GM19455 (cell line): Measurements from ENCODE around the gene PEX7.
"Not testable (repeated sequence)": the region's sequence is repeated elsewhere in the genome, so short reads cannot be mapped to it uniquely, and the experiment has no call there.

Source experiments
- ATAC-seq: cut with Tn5 transposase; IDR thresholded peaks from one replicate; pipeline ENCODE4 v1.9.1; 2021; ENCODE audit not compliant: unreplicated experiment

Gene PEX7

DNA sequence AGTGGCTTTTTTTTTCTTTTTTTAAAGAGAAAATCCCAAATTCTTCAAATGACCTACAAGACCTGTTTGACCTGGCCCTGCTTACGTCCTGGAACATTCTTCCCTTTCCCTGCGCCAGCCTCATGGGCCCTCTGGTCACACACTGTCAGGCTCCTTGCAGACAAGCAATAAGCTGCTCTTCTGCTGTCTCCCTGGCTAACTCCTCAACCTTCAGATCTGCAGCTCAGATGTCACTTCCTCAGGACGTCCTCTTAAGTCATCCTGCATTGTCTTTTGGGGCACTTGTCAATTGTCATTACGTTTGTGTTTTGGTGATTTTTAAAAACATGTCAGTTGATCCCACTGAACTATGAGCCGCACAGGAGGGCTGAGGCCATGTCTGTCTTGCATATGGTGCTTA, 70.8 kb downstream of the PEX7 start:
- ATAC-seq: no peak

GRCh38 chr6:136895901-136896300, 73.5 kb downstream of the PEX7 start:
- no peak for ATAC-seq

- ATAC-seq: no peak
Measured at GRCh38 chr6:136897071-136897470, 74.7 kb downstream of the PEX7 start.

DNA sequence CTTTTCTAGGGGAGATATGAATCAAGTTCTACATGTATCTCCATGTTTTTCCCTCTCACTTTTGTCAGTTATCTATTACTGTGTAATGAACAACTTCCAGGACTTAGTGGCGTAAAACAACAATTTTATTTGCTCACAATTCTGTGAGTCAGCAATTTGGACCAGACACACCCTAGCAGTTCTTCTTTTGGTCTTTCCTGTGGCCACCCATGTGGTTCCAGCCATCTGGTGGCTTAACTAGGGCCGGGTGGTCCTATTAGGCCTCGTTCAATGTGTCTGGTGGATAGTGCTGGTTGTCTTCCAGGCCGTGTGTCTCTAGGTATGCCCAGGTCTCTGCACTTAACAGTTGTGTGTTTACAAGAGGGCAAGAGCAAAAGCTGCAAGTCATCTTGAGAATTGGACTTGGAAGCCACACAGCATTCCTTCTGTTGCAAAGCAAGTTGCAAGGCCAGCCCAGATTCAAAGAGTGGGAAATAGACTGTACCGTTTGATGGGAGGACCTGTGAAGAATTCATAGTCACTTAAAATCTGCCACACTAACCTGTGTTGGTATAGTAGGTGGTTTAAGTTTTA, 78.9 kb downstream of the PEX7 start:
- no peak for ATAC-seq

DNA sequence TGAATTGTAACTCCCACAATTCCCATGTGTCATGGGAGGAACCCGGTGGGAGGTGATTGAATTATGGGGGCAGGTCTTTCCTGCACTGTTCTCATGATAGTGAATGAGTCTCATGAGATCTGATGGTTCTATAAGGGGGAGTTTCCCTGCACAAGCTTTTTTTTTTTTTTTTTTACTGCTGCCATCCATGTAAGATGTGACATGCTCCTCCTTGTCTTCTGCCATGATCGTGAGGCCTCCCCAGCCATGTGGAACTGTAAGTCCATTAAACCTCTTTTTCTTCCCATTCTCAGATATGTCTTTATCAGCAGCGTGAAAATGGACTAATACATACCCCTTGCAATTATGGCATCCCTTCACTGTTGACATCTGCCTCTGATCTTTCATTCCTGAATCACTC, 82.1 kb downstream of the PEX7 start:
- not testable (repeated sequence) for ATAC-seq

GRCh38 chr6:136914947-136915346, 92.6 kb downstream of the PEX7 start:
- no peak for ATAC-seq

- no peak for ATAC-seq
Measured at GRCh38 chr6:136918706-136919105, 96.3 kb downstream of the PEX7 start.

- no peak for ATAC-seq
Measured at GRCh38 chr6:136920216-136920615, 97.8 kb downstream of the PEX7 start.

- ATAC-seq: no peak
Measured at GRCh38 chr6:136920671-136921380, 98.4 kb downstream of the PEX7 start.

DNA sequence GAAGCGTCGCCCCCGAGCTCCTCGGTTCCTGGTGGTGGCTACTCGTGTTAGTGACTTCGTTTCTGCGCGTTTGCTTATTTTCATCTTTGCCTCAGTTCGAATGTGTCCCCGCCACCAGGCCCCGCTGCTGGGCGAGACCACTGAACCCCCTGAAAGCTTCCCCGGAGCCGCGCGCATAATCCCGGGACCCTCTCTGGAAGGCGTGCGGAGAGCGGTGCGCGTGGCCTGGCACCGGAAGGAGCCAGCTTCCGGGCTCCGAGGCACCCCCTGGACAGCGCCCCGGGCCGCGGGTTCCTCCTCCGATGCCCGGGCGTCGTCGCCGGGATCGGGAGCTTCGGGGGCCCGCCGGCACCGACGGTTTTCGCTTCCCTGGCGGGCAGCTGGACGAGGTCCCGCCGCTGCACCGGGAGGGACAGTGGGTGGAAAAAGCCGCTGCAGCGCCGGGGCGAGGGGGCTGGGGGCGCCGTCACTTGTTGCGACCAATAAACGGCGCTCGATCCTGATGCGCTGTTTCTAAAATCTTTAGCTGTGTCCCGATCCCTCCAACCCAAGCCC, 99.1 kb downstream of the PEX7 start:
- no peak for ATAC-seq

- ATAC-seq: no peak
Measured at GRCh38 chr6:136921936-136922684, 99.7 kb downstream of the PEX7 start, which contains the start of gene SLC35D3. SLC35D3 (plus strand) TSS chr6:136922301; CDS start chr6:136922429, 128 bp downstream.

DNA sequence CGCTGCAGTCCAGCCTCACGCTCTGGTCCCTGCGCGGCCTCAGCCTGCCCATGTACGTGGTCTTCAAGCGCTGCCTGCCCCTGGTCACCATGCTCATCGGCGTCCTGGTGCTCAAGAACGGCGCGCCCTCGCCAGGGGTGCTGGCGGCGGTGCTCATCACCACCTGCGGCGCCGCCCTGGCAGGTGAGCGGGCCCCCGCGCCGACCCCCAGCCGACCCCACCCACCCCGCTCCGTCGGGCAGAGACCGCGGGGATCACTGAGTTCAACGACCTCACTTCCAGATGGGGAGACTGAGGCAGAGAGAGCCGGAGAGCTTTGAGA, 100.3 kb downstream of the PEX7 start:
- ATAC-seq: no peak

DNA sequence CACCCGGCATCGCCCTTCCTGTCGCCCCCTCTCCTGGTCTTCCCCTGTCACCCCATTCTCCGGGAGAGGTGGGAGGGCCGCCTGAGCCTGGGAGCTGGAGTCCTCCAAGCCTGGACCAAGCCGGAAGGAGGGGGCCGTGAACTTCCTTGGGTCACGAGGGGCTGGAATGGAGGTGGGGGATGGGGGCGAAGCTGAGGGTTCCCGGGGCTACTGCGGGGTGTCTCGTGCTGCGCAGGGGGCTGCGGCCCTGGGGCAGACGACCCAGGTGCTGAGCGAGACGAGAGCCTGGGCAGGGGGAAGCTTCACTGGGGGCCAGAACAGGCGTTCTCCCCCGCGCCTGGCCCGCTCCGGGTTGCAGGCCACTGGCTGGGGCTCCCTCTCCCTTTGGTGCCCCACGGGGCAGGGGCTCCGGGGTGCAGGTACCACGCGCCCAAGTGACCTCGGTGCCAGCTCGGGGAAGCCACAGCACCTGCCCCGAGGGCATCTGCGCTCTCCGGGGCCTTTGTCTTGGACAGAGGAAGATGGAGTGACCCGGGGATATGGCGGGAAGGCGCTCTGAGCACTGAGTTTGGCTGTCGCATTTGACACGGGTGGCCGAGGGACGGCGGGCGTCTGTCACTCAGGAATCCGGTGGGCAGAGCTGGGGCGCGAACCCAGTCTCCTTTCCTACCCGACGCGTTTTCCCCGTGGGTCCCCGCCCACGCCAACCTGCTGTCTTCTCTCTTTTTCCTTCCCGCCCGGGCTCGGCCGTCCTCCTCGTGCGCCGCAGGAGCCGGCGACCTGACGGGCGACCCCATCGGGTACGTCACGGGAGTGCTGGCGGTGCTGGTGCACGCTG, 100.9 kb downstream of the PEX7 start:
- no peak for ATAC-seq

DNA sequence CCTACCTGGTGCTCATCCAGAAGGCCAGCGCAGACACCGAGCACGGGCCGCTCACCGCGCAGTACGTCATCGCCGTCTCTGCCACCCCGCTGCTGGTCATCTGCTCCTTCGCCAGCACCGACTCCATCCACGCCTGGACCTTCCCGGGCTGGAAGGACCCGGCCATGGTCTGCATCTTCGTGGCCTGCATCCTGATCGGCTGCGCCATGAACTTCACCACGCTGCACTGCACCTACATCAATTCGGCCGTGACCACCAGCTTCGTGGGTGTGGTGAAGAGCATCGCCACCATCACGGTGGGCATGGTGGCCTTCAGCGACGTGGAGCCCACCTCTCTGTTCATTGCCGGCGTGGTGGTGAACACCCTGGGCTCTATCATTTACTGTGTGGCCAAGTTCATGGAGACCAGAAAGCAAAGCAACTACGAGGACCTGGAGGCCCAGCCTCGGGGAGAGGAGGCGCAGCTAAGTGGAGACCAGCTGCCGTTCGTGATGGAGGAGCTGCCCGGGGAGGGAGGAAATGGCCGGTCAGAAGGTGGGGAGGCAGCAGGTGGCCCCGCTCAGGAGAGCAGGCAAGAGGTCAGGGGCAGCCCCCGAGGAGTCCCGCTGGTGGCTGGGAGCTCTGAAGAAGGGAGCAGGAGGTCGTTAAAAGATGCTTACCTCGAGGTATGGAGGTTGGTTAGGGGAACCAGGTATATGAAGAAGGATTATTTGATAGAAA, 101.7 kb downstream of the PEX7 start:
- no peak for ATAC-seq

GRCh38 chr6:136926383-136926782, 104.0 kb downstream of the PEX7 start:
- no peak for ATAC-seq

- ATAC-seq: no peak
Measured at GRCh38 chr6:136927292-136927691, 104.9 kb downstream of the PEX7 start.

GRCh38 chr6:136930528-136930927, 108.1 kb downstream of the PEX7 start:
- ATAC-seq: no peak

GRCh38 chr6:136932599-136932998, 110.2 kb downstream of the PEX7 start:
- ATAC-seq: no peak

GRCh38 chr6:136945072-136945471, 122.7 kb downstream of the PEX7 start:
- ATAC-seq: no peak

DNA sequence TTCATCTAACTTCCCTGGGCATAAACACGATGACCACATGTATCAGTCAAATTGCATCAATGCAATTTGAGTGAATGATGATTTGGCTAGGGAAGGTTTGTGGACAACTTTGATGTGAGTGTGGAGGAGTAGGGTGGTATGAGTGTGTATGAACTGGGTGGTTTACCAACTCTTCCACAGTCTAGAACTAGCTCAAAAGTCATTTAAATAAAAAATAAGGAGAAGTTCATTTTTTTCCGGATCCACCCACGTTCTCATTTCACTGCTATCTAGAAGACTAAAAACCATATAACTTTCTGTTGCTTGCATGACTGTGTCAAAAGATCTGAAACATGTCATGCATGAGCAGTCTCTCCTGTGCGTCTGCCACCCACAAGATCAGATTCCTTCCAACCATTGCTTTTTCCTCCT, 123.3 kb downstream of the PEX7 start:
- ATAC-seq: no peak
